Measurements from ENCODE around the gene FCAMR. TPM values are rescaled to one million over a fixed set of nuclear protein-coding genes. Genes with fewer than 3 reads are reported as not detected.

Gene FCAMR
- total and polyA plus RNA-seq, 2 of the 4 experiments (the other 2 are of a cell fraction), result not detected

GRCh38 chr1:206913766-206914537, 56.3 kb downstream of the FCAMR start:
- Histone ChIP-seq H3K4me3 (ENCODE audit: insufficient read depth, low read depth, low read length) (no peak overlapping the region), H3K9me1 (ENCODE audit: insufficient read depth, low read length) (peaks cover 2% of the 10 kb centered on the region; the same call in 1 of the 2 replicates), H3K36me3 (ENCODE audit: control insufficient read depth, insufficient read depth, low read length) (no peaks in the 10 kb centered on the region), H3K18ac (ENCODE audit: low read depth, low read length) (no peak overlapping the region), H3K27me3 (ENCODE audit: control insufficient read depth, insufficient read depth, low read length) (peaks cover 41% of the 10 kb centered on the region), H3K4me2 (ENCODE audit: low read depth, low read length) (no peak overlapping the region), H2AK9ac (replicated peaks; ENCODE audit: low read depth, low read length, poor library complexity) (no peak overlapping the region), H3K23ac (ENCODE audit: low read depth, low read length) (no peak overlapping the region), H4K8ac (ENCODE audit: low read depth in 2 of 2, low read length in 2 of 2) (no peak overlapping the region), H2AFZ (replicated peaks; ENCODE audit: low read length, poor library complexity) (no peak overlapping the region), H2AK5ac (ENCODE audit: low read depth, low read length) (no peak overlapping the region; the same call in 1 of the 2 replicates), H2BK5ac (ENCODE audit: low read depth, low read length, poor library complexity, severe bottlenecking) (no peak overlapping the region), H3K9me3 (ENCODE audit: control insufficient read depth, insufficient read depth, low read length) (no peaks in the 10 kb centered on the region), H3K14ac (replicated peaks; ENCODE audit: low read depth, low read length) (no peak overlapping the region), H3K56ac (ENCODE audit: extremely low read depth, insufficient read depth, low read length) (no peak overlapping the region), H3K27ac (ENCODE audit: insufficient read depth, low read length) (no peak overlapping the region), H4K20me1 (ENCODE audit: insufficient read depth, low read length) (no peaks in the 10 kb centered on the region), H3K79me1 (ENCODE audit: low read depth in 1 of 2, low read length in 2 of 2) (no peaks in the 10 kb centered on the region), H2BK20ac (ENCODE audit: low read depth, low read length) (no peak overlapping the region), H2BK120ac (ENCODE audit: low read depth, low read length) (no peak overlapping the region), H3K9ac (ENCODE audit: low read depth, low read length) (no peak overlapping the region), H4K5ac (ENCODE audit: low read depth, low read length) (no peak overlapping the region), H2BK15ac (ENCODE audit: low read depth, low read length) (no peak overlapping the region), H3K4ac (ENCODE audit: low read depth, low read length) (no peak overlapping the region), H3K4me1 (ENCODE audit: control insufficient read depth, insufficient read depth, low read length) (peaks cover 3% of the 10 kb centered on the region), H4K91ac (ENCODE audit: insufficient read depth, low read depth, low read length) (no peak overlapping the region)
- dilution Hi-C loops (cut with HindIII; ENCODE audit: low sequenced_read_pairs, unreplicated experiment) (no loop called here), intact Hi-C loops (cut with micrococcal nuclease) (loop anchor here (2.0 to 10.0 kb wide), 4 partner anchors 161 to 491 kb away; no protein-coding TSS in a partner anchor), in situ Hi-C loops (cut with MboI; ENCODE audit: low sequenced_read_pairs) (loop anchor here (5.0 to 10.0 kb wide), 4 partner anchors 107 to 429 kb away; partner anchors contain the start of gene EIF2D)
- ChIA-PET POLR2A (ENCODE audit: unreplicated experiment) (no interaction called here), CTCF (no interaction called here)
- ATAC-seq (ENCODE audit: low read depth) (no peak), DNase-seq (no peak)
- TF ChIP-seq POLR2A (IDR thresholded peaks at IDR 0.05; ENCODE audit: low read depth, low read length) (no peak), USF2 (IDR thresholded peaks at IDR 0.05; ENCODE audit: low read depth, low read length) (no peak), BHLHE40 (IDR thresholded peaks at IDR 0.05; ENCODE audit: low read depth, low read length) (no peak), MAZ (IDR thresholded peaks at IDR 0.05; ENCODE audit: borderline replicate concordance, low read depth, low read length) (no peak)
- BruUV-seq (replicated peaks), result no TSS peak
- WGBS, 2 experiments (ENCODE audit: extremely low coverage in 2 of 2, insufficient read length in 1 of 2), result 60% methylated on average over 2 of the region's 12 CpGs; no CpG with 5 or more reads in 1 of the 2 experiments

Data from IMR-90 (cell line).